GF-D8 (cell line): ENCODE results near the gene PARD6B.

ENCODE experiments used
- DNase-seq: peaks from one replicate; lab custom pipeline; 2025; lab: John Stamatoyannopoulos, UW

The PARD6B gene

DNA sequence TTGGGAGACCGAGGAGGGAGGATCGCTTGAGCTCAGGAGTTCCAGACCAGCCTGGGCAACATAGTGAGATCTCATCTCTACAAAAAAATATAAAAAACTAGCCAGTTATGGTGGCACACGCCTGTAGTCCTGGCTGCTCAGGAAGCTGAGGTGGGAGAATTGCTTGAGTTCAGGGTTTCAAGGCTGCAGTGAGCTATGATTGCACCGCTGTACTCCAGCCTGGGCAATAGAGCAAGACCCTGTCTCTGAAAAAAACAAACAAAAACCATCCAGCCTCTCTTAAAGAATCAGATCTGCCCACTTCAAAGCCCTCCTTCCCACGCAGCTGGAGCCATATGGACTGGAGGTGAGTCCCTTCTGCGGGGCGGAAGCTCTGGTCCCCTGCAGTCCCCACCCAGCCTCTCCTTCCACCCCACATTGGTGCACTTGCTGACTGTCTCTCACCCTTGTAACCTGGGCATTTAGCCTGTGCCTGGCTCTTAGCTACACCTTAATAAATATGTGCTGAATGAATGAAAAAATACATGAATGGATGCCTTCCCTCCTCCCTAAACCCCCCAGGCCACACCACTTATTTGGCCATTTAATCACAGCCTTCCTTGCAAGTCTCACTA lies 7.2 kb upstream of the PARD6B start:
- no peak for DNase-seq

DNA sequence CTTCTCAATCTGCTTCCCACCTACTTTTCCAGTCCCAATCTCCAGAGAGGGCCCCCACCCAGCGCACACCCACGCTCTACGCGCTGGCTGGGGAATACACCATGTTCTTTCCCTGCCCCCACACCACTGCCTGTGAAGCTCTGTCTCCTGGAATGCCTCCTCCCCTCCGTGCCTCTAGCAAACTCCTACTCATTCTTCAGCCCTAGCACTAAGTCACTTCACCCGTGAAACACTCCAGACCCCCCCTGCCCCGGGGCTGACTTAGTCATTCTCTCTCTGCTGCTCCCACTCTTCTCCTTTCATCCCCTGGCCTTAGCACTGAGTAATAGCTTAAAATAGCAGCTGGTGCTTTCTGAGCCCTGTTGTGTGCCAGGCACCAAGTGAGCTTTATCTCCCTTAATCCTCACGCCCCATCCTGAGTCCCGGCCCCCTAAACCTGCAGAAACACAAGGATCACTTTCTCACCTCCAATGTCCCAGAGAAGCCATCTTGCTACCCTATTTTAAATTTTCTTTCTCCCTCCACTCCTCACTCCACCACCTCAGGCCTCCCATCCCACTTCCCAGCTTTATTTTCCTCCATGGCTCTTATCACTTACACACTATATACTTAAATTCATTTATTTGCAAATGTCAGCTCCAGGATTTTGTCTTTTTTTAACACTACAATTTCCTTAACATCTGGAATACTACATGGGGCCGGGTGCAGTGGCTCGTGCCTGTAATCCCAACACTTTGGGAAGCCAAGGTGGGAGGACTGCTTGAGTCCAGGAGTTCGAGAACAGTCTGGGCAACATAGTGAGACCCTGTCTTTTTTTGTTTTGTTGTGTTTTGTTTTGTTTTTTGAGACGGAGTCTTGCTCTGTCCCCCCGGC lies 6.3 kb upstream of the PARD6B start:
- DNase-seq, result no peak

DNA sequence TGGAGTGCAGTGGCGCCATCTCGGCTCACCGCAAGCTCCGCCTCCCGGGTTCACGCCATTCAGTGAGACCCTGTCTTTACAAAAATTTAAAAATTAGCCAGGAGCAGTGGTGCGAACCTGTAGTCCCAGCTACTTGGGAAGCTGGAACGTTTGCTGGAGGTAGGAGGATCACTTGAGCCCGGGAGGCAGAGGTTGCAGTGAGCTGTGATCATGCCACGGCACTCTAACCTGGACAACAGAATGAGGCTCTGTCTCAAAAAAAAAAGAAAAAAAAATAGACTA lies 5.7 kb upstream of the PARD6B start:
- DNase-seq, result no peak

DNA sequence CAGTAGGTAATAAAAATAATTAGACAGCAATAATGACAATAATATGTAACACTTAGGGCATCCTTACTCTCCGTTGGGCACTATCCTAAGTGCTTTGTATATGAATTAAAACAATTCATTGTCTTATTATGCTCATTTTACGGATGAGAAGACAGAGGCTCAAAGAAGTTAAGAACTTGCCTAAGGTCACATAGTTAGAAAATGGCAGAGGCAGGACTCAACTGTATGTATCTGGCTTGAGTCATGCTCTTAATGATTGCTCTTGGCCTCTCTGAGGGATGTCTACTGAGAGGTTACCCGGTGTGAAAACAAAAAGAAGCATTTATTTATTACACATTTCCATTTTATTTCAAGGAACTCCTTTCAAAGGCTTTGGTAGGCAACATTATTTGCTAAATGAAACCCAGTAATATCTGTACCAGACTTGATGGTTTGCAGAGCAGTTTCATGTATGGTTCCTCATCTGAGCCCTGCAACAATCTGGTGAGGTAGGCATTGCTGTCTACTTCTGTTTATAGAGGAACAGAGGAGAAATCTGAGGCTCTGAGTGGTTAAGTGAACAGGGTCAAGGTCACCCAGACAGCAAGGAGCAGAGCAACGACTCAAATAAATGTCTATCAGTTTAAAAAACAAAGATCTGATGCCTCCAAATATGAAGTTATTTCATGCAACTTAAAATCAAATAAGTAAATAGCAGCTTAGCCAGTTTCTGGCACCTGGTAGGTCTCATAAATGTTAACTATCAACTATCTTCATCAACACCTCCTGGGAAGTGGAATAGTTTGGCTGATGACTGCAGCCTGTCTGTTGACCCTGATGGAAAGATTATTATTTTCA lies 4.2 kb upstream of the PARD6B start:
- no peak for DNase-seq

DNA sequence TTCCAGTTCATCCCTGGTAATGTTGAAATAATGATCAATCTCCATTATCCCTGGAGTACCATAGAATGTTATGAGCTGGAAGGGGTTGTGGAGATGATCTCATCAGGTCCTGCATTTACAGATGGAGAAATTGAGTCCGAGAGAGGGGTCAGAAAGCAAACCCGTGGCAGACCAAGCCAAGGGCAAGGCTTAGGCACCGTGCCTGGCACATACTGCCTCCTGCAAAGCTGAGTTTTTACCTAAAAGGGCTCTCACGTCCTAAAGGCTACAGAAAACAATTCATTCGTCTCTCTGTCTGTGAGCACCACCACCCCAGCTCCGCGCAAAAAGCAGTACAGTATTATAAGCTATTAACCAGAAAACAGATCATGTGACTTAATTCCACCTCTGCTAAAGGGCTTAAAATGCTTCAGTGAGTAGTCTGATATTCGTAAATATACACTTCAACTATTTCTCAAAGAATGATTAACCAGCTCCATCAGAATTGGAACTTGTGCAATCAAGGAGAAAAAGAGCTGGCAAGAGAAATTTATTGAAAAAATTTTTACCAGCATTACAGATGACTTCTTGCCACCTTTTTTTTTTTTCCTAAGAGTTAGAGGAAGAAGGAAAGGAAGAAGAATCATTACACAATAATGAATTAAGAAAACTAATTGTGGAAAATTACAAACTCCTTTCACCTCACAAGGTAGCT lies 3.4 kb upstream of the PARD6B start:
- DNase-seq, result no peak

DNA sequence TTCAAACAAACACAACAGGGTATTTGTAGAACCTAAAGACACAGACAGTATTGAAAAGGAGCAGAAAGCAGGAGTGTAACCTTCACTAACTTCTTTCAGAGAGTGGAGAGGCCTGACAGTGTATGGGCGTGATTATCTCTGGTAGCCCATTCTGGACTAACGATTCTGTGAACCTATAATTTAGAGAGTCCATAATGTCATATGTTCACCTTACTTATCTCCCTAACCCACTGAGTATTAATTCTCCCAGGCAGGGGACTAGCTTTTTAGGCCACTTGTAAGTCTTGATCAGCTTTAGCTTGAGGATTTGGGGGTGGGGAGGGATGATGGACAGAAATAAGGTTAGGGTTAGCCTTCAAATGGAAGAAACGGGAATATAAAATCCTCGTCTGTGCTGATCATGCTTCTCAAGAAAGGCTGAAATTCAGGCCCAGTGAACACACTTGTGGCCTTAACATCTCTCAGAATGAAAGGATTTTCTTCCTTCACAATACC lies 2.8 kb upstream of the PARD6B start:
- no peak for DNase-seq

DNA sequence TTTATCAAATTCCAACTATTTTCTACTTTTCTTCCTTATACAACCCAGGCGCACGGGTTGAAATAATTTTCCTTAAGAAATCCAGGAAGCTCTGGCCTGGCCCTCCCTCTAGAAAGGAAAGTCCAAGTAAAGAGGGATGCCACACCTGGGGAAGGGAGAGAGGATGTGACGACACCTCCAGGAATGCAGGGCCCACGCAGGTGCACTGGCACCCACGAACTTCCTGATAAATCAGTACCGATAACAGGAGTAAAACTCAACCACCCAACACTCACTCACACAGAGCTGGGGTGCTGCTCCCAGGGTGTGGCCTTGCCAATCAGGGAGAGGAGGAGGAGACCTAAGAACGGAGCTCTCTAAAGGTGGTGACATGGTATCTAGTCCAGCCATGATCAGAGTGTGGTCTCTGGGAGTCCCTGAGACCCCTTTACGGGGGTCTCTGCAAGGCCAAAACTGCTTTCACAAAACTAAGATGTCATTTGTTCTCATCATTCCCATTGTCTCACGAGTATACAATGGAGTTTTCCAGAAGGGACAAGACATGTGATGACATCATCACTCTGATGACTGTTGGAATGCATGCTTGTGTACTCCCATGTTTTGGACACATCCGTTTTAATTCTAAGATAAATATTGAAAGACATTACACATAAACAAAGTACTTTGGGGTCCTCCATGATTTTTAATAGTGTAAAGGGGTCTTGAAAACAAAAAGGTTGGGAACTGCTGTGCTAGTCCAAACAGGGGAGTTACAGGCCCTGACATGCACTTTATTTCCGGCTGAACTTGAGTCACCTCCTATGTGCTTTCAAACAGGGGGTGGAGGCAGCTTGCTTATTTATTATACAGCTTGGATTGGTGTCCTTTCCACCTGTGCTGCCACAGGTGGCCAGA lies 2.2 kb upstream of the PARD6B start:
- DNase-seq, result no peak

DNA sequence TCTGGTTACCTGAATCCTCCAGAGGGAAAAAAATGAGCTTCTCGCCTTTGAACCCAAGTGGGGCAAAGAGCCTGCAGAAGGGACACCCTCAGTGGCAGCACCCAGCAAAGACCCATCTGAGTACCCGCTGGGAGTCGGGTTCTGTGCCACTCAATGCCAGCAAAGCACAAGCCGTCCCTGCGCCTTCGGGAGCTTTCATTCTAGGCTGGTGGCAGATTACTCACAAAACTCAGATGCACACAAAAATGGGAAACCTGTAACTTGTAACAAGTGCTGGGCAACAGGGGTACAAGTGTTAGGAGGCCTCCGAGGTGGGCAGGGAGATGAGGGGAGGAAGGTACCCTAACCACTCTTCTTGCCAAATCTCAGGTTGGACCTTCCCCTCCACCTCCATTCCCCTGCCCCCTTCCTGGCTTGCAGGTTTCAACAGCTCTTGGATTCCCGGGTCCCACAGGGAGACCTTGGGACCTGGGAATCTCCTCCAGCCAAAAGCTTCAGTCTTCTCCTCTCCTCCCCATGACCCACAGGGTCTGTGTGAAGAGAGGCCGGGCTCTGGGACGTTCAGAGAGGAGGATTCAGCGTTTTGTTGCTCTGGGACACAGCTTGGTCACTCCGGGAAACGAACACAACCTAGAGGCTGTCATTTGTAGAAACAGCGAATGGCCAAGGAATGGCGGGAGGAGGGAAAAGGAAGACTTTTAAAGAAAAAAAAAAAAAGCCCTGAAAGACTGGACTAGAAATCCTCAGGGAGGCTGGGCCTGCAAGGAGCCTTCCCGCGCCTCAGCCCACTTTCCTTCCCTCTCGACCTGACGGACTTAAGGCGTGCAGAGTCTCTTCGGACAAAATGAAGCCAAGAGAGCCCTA lies 1.2 kb upstream of the PARD6B start:
- no peak for DNase-seq

DNA sequence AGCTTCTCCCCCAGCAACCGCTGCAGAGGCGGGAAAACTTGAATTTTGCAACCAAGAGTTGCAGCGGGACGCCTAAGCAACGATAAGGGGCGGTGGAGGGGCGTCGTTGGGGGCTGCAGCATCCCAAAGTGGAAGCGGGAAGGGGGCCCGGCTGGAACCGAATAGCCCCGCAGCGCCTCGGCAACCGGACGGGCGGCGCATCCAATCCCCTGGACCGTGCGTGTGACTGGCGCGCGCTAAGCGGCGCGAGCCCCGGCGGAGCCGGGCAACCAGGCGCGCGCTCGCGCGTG lies 670 bp upstream of the PARD6B start:
- no peak for DNase-seq

DNA sequence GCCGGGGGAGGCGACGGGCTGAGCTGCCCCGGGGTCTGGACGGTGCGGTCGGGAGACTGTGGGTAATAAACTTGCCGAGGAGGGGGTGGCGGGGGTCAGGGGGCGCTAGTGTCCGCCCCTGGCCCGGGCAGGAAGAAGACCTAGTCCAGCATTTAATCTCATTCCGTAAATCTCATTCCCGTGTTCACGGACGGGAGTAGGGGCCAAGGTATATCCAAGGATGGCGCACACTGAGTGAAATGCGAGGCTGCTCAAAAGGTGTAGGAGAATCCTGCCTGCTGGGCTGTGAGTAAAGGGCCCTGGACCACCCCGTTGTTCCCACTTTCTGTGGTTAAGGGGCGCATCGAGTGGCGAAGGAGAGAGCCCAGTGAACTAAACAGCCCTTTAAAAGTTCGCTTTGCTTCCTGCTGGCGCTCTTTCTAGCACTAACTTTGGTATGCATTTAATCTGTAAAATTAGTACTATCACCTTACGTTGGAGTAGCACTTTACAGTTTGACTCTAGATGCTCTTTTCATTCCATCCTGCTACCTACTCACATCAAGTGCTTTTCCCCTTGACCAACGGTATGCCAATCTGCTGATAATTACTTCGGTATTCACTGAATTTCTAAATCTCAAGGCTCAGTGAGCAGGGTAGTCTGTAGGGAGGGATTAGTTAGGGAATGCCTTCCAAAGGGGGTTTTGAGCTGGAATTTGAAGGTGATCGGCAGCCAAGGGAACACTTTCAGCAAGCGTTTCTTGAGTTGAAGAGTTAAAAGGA lies 730 bp downstream of the PARD6B start:
- no peak for DNase-seq

DNA sequence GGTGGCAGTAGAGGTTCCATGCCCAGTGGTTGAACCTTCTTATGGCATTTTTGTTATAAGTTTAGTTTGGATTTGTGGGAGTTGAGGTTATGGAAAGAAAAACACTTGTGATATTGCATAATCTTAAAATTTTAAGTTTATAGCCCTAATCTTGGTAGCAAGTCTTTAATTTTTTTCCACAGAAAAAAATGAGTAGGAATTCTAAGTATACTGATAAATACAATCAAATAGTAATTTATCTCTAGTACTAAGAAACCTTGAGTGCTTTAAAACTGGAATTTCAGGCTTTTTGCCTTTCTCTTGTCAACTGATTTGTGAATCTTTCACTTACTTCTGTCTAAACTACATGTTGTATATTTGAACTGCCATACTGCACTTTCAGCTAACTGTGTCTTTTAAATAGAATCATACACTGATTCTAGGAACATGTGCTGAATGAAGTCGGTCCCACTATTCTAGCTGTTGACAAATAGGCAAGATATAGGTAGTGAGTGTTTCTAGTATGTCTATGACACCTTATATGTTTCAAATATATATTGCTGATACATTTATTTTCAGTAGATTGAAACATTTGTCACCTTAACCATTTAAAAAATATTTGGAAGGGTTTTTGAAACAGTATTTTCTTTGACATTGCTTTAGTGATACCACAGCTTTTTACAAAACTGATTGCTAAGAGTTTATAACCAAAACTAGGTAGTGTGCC lies 2.4 kb downstream of the PARD6B start:
- no peak for DNase-seq

DNA sequence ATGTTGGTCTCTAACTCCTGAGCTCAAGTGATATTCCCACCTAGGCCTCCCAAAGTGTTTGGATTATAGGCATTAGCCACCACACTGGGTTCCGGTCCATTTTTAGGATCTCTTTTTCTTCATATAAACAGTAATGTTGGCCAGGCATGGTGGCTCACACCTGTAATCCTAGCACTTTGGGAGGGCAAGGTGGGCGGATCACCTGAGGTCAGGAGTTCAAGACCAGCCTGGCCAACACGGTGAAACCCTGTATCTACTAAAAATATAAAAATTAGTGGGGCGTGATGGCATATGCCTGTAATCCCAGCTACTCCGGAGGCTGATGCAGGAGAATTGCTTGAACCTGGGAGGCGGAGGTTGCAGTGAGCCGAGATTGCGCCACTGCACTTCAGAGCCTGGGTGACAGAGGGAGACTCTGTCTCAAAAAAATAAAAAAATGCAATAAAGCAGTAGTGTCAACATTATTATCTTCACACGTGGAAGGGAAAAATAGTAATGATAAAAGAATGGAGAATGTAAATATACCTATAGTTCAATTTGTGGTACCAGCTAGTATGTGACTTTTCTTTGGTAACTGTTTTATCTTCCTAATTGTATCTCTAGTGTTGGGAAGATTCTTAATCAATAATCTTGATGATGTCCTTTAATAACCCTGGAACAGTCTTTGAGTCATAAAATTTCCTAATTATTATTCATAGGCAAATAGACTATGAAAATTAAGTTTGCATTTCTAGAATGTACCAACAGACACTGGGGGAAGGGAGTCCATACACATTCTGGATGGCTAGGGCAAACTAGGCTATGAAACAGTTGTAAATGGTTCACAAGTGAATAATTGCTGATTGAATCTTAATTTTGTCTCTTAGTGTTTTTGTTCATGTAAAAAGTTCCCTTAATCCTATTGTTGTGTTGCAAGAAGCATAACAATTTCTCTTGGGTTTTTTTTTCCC lies 3.6 kb downstream of the PARD6B start:
- DNase-seq, result no peak

DNA sequence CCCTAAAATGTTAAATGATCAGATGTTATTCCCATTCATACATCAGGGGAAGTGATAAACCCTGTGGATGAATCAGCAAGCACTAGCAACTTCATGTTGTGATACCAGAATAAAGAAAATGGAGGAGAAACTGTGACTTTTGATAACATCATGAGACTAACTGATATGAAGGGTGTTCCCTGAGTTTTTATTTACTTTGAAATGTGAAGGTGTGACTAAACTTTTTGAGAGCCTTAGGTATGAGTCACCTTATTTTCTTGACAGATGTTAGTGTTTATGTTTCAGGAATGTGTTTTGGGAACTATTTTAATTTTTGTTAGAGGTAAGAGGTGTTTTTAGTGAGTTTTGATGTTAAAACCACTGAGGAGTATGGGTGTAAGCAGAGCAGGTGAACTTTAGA lies 4.4 kb downstream of the PARD6B start:
- DNase-seq, result no peak

DNA sequence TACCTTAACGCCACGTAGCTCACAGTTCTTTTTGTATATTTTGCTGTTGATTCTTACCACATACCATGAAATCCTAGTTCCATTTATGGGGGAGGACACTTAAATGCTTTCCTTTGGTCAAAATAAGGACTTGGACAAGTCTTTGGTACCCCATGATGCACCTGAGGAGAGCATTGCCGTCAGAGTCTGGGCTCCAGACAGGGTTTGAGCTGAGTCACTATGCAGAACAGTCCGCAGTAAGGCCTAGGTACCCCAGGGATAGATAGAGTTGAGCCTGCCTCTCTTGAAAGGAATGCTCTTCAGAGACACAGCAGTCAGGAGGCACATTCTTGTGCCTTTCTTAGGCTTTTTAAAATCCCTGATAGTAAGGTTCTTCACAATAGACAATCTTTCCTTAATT lies 6.0 kb downstream of the PARD6B start:
- no peak for DNase-seq

DNA sequence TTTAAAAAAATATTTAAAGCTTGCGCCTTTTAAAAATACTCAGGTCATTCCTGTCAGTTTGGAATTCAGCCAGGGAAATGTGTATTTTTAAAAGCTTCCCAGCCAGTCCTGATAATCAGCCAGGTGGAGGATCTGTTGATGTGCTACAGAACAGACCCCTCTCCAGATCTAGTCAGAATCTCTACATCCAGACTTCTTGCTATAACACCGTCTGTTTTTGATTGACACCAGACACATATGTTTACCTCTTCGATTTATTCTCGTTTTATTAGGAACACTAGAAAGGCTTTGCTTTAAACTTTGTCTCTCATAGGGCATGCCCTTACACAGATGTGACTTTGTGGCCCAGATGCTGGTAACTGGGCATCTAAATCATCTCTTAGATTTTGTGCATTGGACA lies 11.7 kb downstream of the PARD6B start:
- no peak for DNase-seq

DNA sequence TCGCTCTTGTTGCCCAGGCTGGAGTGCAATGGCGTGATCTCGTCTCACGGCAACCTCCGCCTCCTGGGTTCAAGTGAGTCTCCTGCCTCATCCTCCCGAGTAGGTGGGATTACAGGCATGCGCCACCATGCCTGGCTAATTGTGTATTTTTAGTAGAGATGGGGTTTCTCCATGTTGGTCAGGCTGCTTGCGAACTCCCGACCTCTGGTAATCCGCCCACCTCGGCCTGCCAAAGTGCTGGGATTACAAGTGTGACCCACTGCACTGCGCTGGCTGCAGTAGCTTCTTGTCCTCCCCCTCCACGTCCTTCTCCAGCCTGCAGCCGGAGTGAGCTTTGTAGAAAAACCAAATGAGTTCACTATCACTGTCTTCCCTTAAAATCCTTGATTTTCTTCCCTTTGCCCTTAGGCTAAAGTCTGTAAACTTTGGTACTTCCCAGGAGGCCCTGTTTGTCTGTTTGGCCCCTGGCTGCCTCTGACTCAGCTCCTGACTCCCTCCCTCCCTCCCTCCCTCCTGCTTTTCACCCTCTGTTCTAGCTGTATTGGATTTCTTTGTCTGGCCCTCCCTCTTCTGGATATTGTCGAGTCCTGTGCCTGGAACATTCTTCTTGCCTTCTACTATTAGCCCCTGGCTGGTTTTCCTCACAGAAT lies 12.9 kb downstream of the PARD6B start:
- no peak for DNase-seq

DNA sequence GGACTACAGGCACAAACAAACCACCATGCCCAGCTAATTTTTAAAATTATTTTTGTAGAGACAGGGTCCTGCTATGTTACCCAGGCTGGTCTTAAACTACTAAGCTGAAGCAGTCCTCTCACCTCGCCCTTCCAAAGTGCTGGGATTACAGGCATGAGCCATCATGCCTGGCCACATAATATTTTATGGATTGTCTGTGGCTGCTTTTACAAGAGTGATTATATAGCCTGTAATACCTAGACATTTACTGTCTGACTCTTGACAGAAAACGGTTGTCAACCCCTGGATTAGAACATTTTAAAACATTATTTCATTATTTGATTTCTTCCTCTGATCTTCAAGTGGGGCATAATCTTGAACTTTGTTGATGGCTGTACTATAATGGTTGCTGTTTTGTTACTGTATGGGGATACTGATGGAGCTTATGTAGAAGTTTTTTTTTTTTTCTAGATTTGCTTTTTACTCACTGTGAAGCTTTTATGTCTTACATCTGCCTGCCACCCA lies 14.3 kb downstream of the PARD6B start:
- no peak for DNase-seq
